ENCODE results near the gene PCDHGA5. TPM values are rescaled to one million over a fixed set of nuclear protein-coding genes. Genes with fewer than 3 reads are reported as not detected.

PCDHGA5 gene
- total and polyA plus RNA-seq, 2 of the 8 experiments (the other 6 are each of a cell fraction or from before 2014, with no cell fraction given), result 1.1 to 1.3 TPM

- H3K14ac ChIP-seq (ENCODE audit: insufficient read length), result no peak overlapping the region
- H3K18ac ChIP-seq (ENCODE audit: extremely low read depth, low read length), result no peak overlapping the region
- H2BK5ac ChIP-seq (ENCODE audit: low read depth, low read length), result no peak overlapping the region
- H3K9me3 ChIP-seq (ENCODE audit: insufficient read depth in 2 of 2, low read depth in 1 of 2, low read length in 1 of 2), result peaks cover 22 to 25% of the 10 kb centered on the region in 2 experiments
- no peak for DNase-seq (ENCODE audit: low read depth in 1 of 2, low spot score in 2 of 2)
- H4K91ac ChIP-seq (replicated peaks; ENCODE audit: insufficient read length, low read length), result no peak overlapping the region
- no peak overlapping the region for H4K5ac ChIP-seq (ENCODE audit: insufficient read length, low read depth, low read length)
- H2BK120ac ChIP-seq (replicated peaks; ENCODE audit: low read depth, low read length), result no peak overlapping the region
- no peak overlapping the region for H2BK20ac ChIP-seq (ENCODE audit: low read length)
- H3K36me3 ChIP-seq (ENCODE audit: control insufficient read depth in 2 of 4, insufficient read depth in 4 of 4, low read length in 3 of 4), result peaks cover 5 to 25% (median 17%) of the 10 kb centered on the region in 4 experiments; a peak in 6 of 8 replicates
- no peak overlapping the region for H3K27ac ChIP-seq (ENCODE audit: low read depth, low read length)
- no peaks in the 10 kb centered on the region for H4K20me1 ChIP-seq (replicated peaks in 1 of 2; ENCODE audit: control insufficient read depth in 1 of 2, insufficient read depth in 2 of 2, low read length in 2 of 2)
- no peaks in the 10 kb centered on the region for H3K79me1 ChIP-seq (ENCODE audit: low read depth, low read length)
- H4K8ac ChIP-seq (ENCODE audit: extremely low read depth, insufficient read depth, low read length), result no peak overlapping the region
- POLR2A ChIA-PET (ENCODE audit: partially characterized antibody), result no interaction called here
- H3K4me2 ChIP-seq (ENCODE audit: insufficient read depth in 1 of 2, low read depth in 2 of 2, low read length in 2 of 2), result no peak overlapping the region
- H3K4ac ChIP-seq (replicated peaks; ENCODE audit: insufficient read length, low read depth, low read length), result no peak overlapping the region
- H3K23ac ChIP-seq (ENCODE audit: insufficient read length), result no peak overlapping the region
- WGBS, 2 experiments (ENCODE audit: extremely low coverage in 1 of 2, insufficient coverage in 1 of 2, insufficient read length in 1 of 2, insufficient replicate concordance in 2 of 2, low coverage in 1 of 2, low lambda C conversion rate in 2 of 2, missing lambda C conversion rate in 1 of 2), result 86 to 100% methylated on average over 1 to 3 of the region's 3 CpGs
- H2BK15ac ChIP-seq (ENCODE audit: low read length), result no peak overlapping the region
- H3K9ac ChIP-seq (replicated peaks in 1 of 4; ENCODE audit: extremely low read depth in 1 of 4, low read depth in 3 of 4, low read length in 3 of 4), result no peak overlapping the region
- no peak for FAIRE-seq
- no peaks in the 10 kb centered on the region for H3K27me3 ChIP-seq (replicated peaks in 1 of 4; ENCODE audit: control insufficient read depth in 3 of 4, extremely low read depth in 1 of 4, insufficient read depth in 3 of 4, low read length in 3 of 4)
- H2AFZ ChIP-seq (ENCODE audit: low read length), result no peak overlapping the region
- CTCF ChIA-PET (ENCODE audit: partially characterized antibody), result interaction anchor here (0.6 to 4.7 kb wide), 8 partner anchors 9 to 187 kb away, joined by 3 to 25 read pairs (median 3); partner anchors contain the start of genes PCDHB10, PCDHB15 and PCDHGB1
- H3K56ac ChIP-seq (replicated peaks; ENCODE audit: insufficient read length, low read depth, low read length), result no peak overlapping the region
- TF ChIP-seq RNF2 (IDR thresholded peaks at IDR 0.05; ENCODE audit: borderline replicate concordance, low read depth, low read length, missing control alignments, poor library complexity, severe bottlenecking), result no peak
- no peak for TF ChIP-seq EP300 (IDR thresholded peaks at IDR 0.05; ENCODE audit: borderline replicate concordance in 1 of 2, low read depth in 2 of 2, low read length in 2 of 2)
- no peak for TF ChIP-seq CBX8 (IDR thresholded peaks at IDR 0.05; ENCODE audit: borderline replicate concordance, low read depth, low read length)
- TF ChIP-seq TCF12 (IDR thresholded peaks at IDR 0.05; ENCODE audit: low read depth, low read length), result no peak
- TF ChIP-seq JUN (IDR thresholded peaks at IDR 0.05; ENCODE audit: low read depth, low read length), result no peak
- TF ChIP-seq BRCA1 (IDR thresholded peaks at IDR 0.05; ENCODE audit: low read depth, low read length), result no peak
- TF ChIP-seq POLR2AphosphoS5 (IDR thresholded peaks at IDR 0.05; ENCODE audit: low read depth, low read length), result no peak
- TF ChIP-seq KDM4A (IDR thresholded peaks at IDR 0.05; ENCODE audit: low read depth, low read length, severe bottlenecking), result no peak
- no peak for TF ChIP-seq HDAC2 (IDR thresholded peaks at IDR 0.05; ENCODE audit: borderline replicate concordance in 1 of 2, low read depth in 2 of 2, low read length in 2 of 2)
- no peak for TF ChIP-seq JUND (IDR thresholded peaks at IDR 0.05; ENCODE audit: low read length)
- no peaks in the 10 kb centered on the region for H3K4me1 ChIP-seq (replicated peaks in 1 of 4; ENCODE audit: control insufficient read depth in 3 of 4, insufficient read depth in 4 of 4, low read length in 3 of 4)
- no peak overlapping the region for H3K4me3 ChIP-seq (ENCODE audit: extremely low read depth in 1 of 4, insufficient read depth in 2 of 4, low read depth in 3 of 4, low read length in 4 of 4)
- peaks cover 11 to 25% of the 10 kb centered on the region in 2 experiments for H3K79me2 ChIP-seq (ENCODE audit: control insufficient read depth in 1 of 2, insufficient read depth in 2 of 2, low read length in 2 of 2)
- H3K23me2 ChIP-seq (ENCODE audit: low read depth, low read length), result peaks cover 4% of the 10 kb centered on the region
- no peak overlapping the region for H2BK12ac ChIP-seq (ENCODE audit: low read depth, low read length)
- H2AK5ac ChIP-seq (ENCODE audit: low read depth, low read length), result no peak overlapping the region
These were observed 41.7 kb upstream of the PCDHGA5 start for GRCh38 chr5:141322261-141322660.

All from H1 (cell line).